ENCODE results near the gene GCA. TPM values are rescaled to one million over a fixed set of nuclear protein-coding genes. Genes with fewer than 3 reads are reported as not detected.

GCA gene
- total RNA-seq, 1 experiment from 2014 or later = 18.8 TPM

DNA sequence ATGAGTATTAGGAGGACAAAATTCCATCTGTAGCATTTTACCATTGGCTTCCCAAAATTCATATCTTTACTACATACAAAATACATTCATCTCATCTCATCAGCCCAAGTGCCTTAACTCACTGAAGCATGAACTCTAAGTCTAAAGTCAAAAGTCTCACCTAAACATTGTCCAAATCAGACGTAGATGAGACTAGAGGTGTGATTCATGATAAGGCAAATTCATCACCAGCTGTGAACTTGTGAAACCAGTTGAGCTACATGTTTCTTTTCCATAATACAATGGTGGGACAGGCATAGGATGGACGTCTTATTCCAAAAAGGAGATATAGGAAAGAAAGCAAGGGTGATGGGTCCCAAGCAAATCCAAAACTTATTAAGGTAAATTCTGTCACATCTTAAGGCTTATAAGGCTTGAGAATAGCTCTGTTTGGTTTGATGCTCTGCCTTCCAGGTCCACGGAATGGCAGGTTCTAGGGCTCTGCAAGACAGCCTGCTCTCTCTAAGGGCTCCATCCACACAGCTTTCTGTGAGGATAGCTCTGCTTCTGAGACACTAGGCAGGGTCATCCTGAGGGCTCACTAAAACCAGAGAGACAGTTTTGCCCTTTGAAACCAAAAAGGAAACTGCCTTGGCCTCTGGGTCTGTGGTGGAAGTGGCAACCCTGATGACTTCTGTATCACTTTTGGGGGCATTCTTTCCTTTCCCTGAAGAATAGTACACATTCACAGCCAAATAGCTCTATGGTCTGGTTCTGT, 35.0 kb upstream of the GCA start:
- Histone ChIP-seq H3K79me2 (ENCODE audit: insufficient read depth, low read length) (no peaks in the 10 kb centered on the region), H3K9ac (ENCODE audit: low read length) (no peak overlapping the region), H2AFZ (ENCODE audit: low read depth, low read length, poor library complexity, severe bottlenecking) (no peak overlapping the region), H4K20me1 (ENCODE audit: insufficient read depth) (no peaks in the 10 kb centered on the region), H3K9me2 (ENCODE audit: insufficient read depth) (no peaks in the 10 kb centered on the region), H3K4me2 (ENCODE audit: low read length) (no peak overlapping the region), H3K27ac (ENCODE audit: low read depth, low read length) (no peak overlapping the region), H3K27me3 (ENCODE audit: insufficient read depth, low read length) (no peaks in the 10 kb centered on the region), H3K36me3 (ENCODE audit: control insufficient read depth in 1 of 2, insufficient read depth in 2 of 2, low read length in 2 of 2) (no peaks in the 10 kb centered on the region), H3K9me3 (ENCODE audit: control insufficient read depth in 1 of 2, insufficient read depth in 1 of 2, low read depth in 1 of 2, low read length in 2 of 2) (no peaks in the 10 kb centered on the region), H3K4me1 (ENCODE audit: control insufficient read depth in 1 of 2, insufficient read depth in 2 of 2, low read length in 2 of 2) (no peaks in the 10 kb centered on the region; a peak in 1 of 4 replicates), H3K4me3 (replicated peaks in 1 of 2; ENCODE audit: low read depth in 1 of 2, low read length in 2 of 2) (no peak overlapping the region)
- ATAC-seq = no peak
- ChIA-PET POLR2A (no interaction called here), RAD21 (ENCODE audit: low non-redundant PET in 1 of 2, low total read pairs in 2 of 2, uncharacterized antibody in 2 of 2, unreplicated experiment in 2 of 2) (no interaction called here), CTCF (interaction anchor here (1.3 kb wide), 1 partner anchor 10 kb away, joined by 5 read pairs; no protein-coding TSS in a partner anchor)
- intact Hi-C loops (cut with micrococcal nuclease) = no loop called here
- TF ChIP-seq POLR2A (IDR thresholded peaks at IDR 0.05; ENCODE audit: borderline replicate concordance, extremely low read depth, insufficient read depth, insufficient read length) (no peak), SIN3A (IDR thresholded peaks at IDR 0.05; ENCODE audit: low read depth) (no peak), ZNF274 (IDR thresholded peaks at IDR 0.05; ENCODE audit: low read depth, low read length) (no peak), FOSL1 (IDR thresholded peaks at IDR 0.05; ENCODE audit: low read depth) (no peak), TCF7L2 (IDR thresholded peaks at IDR 0.05; ENCODE audit: borderline replicate concordance, extremely low read depth, insufficient read depth, insufficient read length) (no peak), EZH2phosphoT487 (IDR thresholded peaks at IDR 0.05; ENCODE audit: borderline replicate concordance) (no peak)
- TF ChIP-seq, protein P1, sequence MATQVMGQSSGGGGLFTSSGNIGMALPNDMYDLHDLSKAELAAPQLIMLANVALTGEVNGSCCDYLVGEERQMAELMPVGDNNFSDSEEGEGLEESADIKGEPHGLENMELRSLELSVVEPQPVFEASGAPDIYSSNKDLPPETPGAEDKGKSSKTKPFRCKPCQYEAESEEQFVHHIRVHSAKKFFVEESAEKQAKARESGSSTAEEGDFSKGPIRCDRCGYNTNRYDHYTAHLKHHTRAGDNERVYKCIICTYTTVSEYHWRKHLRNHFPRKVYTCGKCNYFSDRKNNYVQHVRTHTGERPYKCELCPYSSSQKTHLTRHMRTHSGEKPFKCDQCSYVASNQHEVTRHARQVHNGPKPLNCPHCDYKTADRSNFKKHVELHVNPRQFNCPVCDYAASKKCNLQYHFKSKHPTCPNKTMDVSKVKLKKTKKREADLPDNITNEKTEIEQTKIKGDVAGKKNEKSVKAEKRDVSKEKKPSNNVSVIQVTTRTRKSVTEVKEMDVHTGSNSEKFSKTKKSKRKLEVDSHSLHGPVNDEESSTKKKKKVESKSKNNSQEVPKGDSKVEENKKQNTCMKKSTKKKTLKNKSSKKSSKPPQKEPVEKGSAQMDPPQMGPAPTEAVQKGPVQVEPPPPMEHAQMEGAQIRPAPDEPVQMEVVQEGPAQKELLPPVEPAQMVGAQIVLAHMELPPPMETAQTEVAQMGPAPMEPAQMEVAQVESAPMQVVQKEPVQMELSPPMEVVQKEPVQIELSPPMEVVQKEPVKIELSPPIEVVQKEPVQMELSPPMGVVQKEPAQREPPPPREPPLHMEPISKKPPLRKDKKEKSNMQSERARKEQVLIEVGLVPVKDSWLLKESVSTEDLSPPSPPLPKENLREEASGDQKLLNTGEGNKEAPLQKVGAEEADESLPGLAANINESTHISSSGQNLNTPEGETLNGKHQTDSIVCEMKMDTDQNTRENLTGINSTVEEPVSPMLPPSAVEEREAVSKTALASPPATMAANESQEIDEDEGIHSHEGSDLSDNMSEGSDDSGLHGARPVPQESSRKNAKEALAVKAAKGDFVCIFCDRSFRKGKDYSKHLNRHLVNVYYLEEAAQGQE (IDR thresholded peaks at IDR 0.05; ENCODE audit: low read depth) = no peak
- BruUV-seq (replicated peaks) = no TSS peak
- no peak for DNase-seq (ENCODE audit: low read depth, low spot score)
